ENCODE results near the gene ROR1. TPM values are rescaled to one million over a fixed set of nuclear protein-coding genes. Genes with fewer than 3 reads are reported as not detected.

The ROR1 gene
- total and polyA plus RNA-seq, 2 of the 13 experiments (the other 11 are each of a cell fraction or from before 2014, with no cell fraction given) = 0.58 to 2.3 TPM

DNA sequence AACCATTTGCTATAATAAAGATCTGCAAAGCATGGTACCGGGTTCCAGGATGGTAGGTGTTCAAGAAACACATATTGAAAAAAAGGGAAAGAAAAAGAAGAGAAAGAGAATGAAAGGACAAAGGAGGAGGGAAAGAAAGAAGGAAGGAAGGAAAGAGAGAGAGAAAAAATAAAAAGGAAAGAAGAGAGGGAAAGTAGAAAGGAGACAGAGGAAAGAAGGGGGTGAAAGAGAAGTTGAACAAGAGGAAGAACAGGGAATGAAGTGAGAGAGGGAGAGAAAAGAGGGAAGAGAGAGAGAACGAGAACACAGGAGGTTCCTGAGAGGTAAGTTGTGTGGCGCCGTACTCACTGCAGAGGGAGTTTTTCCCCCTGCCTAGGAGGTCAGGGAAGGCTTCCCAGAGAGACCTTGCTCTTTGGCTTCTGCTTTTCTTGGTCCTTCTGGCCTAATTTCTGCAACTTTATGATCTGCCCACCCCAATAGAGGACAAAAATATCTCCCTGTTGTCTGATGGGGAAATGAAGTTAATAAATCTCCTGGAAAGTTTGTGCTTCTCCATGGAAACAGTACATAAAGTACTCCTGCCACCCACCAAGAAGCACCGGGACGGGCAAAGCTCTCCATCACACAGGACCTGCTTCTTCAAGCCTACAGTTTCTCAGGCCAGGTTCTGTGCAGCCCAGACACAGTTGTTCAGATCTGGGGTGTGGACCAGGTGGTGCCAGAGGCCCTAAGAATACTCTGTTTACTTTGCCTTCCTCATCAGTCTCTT lies 124.8 kb downstream of the ROR1 start (continued):
- TF ChIP-seq, protein P1, sequence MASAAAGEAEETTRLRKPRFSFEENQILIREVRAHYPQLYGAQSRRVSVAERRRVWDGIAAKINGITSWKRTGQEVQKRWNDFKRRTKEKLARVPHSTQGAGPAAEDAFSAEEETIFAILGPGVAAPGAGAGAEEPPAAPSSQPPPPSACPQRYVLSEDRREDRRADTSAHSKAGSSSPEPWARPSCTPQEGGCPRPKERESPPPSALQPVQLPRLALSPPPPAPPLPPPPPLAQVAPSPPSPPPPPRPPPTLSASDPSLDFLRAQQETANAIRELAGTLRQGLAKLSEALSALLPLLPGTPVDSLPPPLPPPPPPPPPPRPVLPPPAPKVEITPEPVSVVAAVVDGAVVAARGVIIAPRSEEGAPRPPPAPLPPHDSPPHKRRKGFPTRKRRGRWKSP (CRISPR knock-in tag; IDR thresholded peaks at IDR 0.05) = no peak
- TF ChIP-seq SMAD1 (CRISPR knock-in tag; IDR thresholded peaks at IDR 0.05; ENCODE audit: borderline replicate concordance, low read depth) (no peak), TCF7L2 (IDR thresholded peaks at IDR 0.05; ENCODE audit: low read depth, low read length) (no peak)
- TF ChIP-seq, protein P2, sequence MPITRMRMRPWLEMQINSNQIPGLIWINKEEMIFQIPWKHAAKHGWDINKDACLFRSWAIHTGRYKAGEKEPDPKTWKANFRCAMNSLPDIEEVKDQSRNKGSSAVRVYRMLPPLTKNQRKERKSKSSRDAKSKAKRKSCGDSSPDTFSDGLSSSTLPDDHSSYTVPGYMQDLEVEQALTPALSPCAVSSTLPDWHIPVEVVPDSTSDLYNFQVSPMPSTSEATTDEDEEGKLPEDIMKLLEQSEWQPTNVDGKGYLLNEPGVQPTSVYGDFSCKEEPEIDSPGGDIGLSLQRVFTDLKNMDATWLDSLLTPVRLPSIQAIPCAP (CRISPR knock-in tag; IDR thresholded peaks at IDR 0.05; ENCODE audit: low read depth) = no peak
- TF ChIP-seq, protein P3, sequence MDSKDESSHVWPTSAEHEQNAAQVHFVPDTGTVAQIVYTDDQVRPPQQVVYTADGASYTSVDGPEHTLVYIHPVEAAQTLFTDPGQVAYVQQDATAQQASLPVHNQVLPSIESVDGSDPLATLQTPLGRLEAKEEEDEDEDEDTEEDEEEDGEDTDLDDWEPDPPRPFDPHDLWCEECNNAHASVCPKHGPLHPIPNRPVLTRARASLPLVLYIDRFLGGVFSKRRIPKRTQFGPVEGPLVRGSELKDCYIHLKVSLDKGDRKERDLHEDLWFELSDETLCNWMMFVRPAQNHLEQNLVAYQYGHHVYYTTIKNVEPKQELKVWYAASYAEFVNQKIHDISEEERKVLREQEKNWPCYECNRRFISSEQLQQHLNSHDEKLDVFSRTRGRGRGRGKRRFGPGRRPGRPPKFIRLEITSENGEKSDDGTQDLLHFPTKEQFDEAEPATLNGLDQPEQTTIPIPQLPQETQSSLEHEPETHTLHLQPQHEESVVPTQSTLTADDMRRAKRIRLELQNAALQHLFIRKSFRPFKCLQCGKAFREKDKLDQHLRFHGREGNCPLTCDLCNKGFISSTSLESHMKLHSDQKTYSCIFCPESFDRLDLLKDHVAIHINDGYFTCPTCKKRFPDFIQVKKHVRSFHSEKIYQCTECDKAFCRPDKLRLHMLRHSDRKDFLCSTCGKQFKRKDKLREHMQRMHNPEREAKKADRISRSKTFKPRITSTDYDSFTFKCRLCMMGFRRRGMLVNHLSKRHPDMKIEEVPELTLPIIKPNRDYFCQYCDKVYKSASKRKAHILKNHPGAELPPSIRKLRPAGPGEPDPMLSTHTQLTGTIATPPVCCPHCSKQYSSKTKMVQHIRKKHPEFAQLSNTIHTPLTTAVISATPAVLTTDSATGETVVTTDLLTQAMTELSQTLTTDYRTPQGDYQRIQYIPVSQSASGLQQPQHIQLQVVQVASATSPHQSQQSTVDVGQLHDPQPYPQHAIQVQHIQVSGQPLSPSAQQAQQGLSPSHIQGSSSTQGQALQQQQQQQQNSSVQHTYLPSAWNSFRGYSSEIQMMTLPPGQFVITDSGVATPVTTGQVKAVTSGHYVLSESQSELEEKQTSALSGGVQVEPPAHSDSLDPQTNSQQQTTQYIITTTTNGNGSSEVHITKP (CRISPR knock-in tag; IDR thresholded peaks at IDR 0.05; ENCODE audit: low read depth) = no peak
- TF ChIP-seq, protein P4, sequence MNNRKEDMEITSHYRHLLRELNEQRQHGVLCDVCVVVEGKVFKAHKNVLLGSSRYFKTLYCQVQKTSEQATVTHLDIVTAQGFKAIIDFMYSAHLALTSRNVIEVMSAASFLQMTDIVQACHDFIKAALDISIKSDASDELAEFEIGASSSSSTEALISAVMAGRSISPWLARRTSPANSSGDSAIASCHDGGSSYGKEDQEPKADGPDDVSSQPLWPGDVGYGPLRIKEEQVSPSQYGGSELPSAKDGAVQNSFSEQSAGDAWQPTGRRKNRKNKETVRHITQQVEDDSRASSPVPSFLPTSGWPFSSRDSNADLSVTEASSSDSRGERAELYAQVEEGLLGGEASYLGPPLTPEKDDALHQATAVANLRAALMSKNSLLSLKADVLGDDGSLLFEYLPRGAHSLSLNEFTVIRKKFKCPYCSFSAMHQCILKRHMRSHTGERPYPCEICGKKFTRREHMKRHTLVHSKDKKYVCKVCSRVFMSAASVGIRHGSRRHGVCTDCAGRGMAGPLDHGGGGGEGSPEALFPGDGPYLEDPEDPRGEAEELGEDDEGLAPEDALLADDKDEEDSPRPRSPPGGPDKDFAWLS (CRISPR knock-in tag; IDR thresholded peaks at IDR 0.05; ENCODE audit: borderline replicate concordance) = no peak

Data from HepG2 (cell line).